GM18861 (cell line): ENCODE results near the gene IFNL4.
"Not testable (repeated sequence)": the region's sequence is repeated elsewhere in the genome, so short reads cannot be mapped to it uniquely, and the experiment has no call there.

Experiments used
- ATAC-seq: cut with Tn5 transposase; IDR thresholded peaks from one replicate; pipeline ENCODE4 v1.9.1; 2021; ENCODE audit not compliant: unreplicated experiment

Gene IFNL4

DNA sequence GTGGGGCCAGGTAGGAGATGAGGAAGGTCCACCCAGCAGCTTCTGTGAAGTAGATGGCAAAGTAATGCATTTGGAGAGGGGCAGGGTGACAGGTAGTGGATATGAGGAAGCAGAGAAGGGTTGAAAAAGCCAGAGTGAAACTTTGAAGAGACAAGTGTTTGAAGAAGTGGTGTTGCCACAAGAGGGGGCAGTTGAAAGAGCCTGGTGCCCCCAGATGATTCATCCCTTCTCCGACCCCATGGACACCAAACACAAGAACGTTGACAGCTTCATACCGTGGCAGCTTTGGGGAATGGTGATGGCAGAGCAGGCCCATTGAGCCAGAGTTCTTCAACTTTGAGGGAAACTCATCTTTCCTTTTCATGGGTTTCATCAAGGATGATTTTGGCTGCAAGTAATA lies 23.7 kb downstream of the IFNL4 start:
- ATAC-seq: no peak

DNA sequence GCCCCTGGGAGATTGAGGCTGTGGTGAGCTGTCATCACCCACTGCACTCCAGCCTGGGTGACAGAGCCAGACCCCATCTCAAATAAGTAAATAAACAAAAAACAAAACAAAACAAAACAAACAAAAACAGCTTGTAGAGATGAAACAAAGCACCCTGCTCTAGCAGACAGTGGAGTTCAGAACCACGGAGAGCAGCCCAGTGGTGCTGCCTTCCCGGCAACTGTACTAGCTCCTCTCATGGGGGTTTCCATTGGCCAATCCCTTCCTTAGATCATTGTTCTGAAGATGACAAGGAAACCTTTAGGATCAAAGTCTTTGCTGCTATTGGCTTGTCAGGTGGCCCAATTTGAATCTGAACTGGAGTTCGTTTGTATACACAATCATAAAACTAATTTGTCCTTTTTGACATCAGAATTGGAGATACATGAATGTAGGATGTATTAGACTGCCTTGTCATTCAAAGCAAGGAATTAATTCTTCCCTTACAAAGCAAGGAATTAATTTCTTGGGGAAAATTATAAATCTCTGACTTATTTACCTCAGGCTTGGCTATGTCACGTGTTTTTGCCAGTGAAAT lies 24.9 kb downstream of the IFNL4 start:
- ATAC-seq: no peak

DNA sequence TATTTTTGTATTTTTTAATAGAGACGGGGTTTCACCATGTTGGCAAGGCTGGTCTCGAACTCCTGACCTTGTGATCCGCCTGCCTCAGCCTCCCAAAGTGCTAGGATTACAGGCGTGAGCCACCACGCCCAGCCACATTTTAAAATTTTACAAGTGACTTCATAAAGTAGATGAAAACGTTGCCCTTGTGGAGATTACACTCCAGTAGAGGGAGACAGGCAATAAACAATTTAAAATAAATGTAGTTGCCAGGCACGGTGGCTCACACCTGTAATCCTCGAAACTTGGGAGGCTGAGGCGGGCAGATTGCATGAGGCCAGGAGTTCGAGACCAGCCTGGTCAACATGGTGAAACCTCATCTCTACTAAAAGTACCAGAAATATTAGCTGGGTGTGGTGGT lies 29.5 kb downstream of the IFNL4 start:
- ATAC-seq: not testable (repeated sequence)

DNA sequence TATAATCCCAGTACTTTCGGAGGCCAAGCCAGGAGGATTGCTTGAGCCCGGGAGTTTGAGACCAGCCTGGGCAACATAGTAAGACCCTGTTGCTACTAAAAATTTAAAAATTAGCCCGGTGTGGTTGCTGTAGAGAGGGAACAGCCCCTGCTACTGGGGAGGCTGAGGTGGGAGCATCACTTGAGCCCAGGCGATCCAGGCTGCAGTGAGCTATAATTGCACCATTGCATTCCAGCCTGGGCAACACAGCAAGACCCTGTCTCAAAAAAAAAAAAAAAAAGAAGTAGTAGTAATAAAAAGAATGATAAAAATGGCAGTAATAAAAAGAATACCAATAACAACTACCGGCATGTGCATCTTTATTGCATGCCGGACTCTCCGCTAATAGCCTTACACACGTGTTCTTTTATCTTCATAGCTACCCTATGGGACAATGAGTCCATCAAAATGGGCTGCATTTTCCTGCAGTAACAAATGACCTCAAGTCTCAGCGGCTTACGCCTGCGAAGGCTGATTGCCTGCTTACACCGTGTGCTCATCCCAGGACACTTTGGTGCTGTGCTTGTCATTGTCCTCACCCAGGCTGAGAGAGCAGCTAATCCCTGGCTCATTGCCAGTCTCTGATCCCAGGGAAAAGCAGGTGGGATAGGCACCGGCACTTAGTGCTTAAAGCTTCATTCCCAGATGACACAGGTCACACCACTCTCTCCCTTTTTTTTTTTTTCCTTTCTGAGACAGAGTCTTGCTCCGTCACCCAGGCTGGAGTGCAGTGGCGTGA lies 30.2 kb downstream of the IFNL4 start:
- ATAC-seq: no peak

DNA sequence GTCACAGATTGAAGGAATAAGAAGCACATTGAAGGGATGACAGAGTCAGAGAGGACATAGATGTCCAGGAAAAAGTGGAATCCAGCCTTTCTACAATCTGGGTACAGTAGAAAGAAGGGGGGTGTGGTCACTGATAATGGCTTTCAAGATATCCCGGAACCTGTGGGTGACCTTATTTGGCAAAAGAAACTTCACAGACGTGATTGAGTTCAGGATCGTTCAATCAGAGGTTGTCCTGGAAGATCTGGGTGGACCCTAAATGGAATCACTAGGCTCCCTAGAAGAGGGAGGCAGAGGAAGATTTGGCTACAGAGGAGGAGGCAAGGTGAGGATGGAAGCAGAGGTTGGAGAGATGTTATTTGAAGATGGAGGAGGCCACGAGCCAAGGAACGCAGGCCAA lies 31.6 kb downstream of the IFNL4 start:
- no peak for ATAC-seq

DNA sequence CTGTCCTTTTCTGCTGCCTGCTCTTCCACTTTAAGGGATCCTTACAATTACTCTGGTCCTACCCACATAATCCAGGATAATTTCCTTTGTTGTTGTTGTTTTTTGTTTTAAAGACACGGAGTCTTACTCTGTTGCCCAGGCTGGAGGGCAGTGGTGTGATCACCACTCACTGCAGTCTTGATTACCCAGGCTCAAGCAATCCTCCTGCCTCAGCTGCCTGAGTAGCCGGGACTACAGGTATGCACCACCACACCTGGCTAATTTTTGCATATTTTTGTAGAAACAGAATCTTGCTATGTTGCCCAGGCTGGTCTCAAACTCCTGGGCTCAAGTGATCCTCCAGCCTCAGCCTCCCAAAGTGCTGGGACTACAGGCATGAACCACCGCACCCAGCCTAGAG lies 33.3 kb downstream of the IFNL4 start:
- ATAC-seq: not testable (repeated sequence)

DNA sequence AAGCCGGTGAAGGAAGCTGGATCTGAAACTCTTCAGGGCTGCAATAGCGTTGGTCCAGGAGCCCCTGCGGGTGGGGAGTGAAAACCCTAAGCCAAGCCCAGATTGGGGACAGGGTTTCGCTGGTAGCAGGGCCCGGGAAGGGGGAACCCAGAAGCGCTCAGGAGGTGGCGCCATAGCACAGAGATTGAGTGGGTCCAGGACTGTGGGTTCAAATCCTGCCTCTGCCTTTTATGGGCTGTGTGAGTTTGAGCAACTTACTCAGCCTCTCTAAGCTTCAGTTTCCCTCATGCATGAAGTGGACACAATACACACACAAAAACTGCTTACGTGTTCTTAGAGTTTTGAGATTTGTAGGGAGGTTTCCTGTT lies 36.3 kb downstream of the IFNL4 start:
- no peak for ATAC-seq

DNA sequence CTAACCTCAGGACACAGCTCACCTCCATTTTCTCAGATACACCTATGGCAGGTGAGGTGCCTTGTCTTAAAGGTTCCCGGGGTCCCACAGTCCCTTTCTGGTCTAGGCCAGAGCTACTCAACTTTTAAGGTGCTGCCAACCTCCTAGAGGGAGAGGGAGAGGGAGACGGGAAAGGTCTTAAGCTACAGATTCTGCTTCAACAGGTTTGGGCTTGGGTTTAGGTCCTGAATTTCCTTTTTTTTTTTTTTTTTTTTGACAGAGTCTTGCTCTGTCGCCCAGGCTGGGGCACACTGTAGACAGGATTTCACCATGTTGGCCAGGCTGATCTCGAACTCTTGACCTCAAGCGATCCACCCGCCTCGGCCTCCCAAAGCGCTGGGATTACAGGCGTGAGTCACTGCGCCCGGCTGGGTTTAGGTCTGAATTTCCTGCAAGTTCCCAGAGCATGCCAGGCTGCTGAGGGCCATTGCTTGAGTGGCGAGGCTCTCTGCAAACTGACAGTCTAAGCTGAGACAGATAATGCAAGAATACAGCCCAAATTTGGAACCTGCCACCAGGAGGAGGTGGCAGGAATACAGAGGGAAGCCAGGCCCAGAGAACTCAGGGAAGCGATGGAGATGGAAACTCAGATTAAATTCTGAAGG lies 36.8 kb downstream of the IFNL4 start:
- no peak for ATAC-seq

DNA sequence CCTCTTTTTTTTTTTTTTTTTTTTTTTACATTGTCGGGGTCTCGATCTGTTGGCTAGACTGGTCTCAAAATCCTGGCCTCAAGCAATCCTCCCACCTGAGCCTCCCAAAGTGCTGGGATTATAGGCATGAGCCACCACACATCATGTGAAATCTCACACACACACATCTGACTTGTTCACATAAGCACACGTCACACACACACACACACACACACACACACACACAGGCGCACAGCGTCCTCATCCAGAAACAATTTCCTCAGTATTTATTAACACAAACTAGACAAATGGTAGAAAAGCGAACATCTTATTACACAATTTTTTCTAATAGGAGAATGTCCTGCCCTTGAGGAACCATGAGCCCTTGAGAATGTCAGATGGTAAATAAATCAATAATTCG lies 39.5 kb downstream of the IFNL4 start:
- no peak for ATAC-seq

DNA sequence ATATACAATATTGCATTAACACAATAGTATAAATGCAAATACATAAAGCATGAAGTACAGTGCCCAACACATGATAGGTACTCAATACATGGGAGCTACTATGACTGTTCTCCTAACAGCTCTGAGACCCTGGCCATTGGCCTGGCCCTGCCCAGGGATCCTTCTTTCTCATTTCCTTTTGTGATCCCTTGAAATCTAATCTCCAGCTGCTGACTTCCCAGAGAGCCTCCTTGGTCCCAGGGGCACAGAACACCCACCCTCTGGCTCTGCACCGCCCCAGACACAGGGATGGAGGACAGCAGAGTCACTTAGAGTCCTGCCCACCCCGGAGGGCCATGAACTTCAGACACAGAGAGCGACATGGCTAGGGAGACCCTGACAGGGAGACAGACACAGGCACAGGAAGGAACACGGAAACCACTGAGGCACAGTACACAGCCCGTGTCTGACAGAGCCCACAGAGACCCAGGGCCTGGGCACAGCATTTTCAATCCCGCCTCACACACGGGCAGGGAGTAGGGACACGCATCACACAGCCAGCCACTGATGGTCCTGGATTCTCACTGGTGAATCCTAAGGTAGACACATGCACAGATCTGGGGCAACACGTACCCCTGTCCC lies 40.4 kb downstream of the IFNL4 start:
- no peak for ATAC-seq

DNA sequence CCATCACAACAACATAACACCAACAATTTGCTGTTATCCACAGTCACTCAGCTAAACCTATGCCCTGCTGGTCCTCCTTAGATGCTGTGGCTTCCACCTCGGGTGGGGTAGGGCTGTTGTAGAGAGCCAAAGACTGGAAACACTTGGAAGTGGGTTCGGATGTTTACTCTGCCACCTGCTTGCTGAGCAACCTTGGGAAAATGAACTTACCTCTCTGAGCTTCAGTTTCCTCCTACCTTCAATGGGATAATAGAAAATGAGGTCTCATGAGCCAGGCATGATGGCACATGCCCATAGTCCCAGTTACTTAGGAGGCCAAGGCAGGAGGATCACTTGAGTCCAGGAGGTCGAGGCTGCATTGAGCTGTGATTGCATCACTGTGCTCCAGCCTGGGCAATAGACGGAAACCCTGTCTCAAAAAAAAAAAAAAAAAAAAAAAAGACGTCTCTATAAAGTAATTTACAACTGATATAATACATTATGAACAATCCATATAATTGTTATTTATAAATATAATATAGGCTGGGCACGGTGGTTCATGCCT lies 41.3 kb downstream of the IFNL4 start:
- no peak for ATAC-seq

DNA sequence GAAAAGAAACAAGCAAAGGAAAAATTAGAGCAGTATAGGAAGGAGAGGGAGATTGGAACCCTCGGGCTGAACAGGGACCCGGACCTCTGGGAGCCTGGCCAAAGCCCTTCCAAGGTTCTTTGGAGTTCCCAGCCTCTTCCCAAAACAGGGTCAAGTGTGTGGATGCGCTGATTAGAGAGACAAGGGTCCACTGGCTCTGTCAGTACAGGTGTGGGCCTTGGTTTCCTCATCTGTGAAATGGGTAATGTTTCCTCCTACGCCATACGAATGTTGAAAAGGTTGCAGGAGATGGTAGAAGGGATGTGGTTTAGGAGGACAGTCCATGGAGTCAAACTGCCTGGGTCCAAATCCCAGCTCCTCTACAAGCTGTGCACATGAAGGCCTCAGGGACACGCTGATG lies 42.5 kb downstream of the IFNL4 start:
- ATAC-seq: no peak

DNA sequence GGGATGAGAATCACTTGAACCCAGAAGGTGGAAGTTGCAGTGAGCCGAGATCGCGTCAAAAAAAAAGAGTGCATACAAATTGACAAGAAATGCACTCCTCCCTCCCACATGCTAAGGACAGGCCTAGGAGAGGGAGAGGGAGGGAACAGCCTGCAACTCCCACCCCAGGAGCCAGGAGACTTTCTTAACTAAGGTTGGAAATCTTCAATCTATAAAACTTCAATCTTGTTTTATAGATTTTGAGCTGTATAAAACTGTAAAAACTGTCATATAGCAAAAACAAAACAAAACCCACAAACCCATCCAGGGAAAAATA lies 43.2 kb downstream of the IFNL4 start:
- ATAC-seq: no peak

DNA sequence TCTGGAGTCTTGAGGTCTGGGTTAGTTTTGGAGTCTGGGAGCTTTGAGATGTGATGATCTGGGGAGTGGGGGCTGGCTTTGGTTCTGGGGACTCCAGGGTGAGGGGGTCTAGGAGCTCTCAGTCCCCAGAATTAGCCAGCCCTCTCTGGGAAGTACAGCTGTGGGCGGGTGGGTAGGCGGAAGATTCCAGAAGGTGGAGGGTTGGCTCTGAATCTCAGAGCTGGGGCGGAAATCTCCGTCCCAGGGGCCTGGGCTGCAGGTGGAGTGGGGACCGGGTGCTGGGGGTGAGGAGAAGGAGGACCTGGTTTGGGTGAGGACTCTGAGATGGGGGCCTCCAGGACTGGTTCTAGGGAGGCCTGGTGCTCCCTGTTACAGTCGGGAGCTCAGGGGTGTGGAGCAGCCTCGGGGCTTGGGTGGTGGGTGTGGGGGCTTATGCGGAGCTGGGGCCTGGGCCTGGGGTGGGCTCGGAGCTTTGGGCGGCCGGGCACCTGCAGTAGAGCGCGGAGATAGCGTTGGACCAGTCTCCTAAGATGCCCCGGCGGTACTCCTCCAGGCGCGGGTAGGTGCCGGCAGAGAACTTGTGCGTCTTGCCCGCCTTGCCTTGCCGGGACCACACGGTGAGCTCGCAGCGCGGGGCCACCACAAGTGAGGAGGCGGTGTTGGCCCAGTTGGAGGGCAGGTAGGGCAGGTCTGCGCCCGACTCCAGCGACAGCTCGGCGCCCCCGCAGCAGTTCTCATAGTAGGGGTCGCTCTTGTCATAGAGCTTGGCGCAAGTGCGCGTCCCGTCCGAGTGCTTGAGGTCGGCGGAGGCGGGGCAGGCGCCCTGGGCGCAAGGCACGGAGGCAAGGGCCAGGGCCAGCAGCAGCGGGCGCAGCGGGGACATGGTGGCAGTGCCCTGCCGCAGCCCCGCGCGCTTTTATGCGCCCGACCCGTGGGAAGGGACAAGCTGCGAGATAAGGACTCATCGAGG lies 45.0 kb downstream of the IFNL4 start, which contains the start of gene SYCN:
Gene SYCN (minus strand): TSS at position 892 of the 970 bp plus-strand sequence. CDS start 9 bp downstream, at position 883.
- ATAC-seq: no peak

DNA sequence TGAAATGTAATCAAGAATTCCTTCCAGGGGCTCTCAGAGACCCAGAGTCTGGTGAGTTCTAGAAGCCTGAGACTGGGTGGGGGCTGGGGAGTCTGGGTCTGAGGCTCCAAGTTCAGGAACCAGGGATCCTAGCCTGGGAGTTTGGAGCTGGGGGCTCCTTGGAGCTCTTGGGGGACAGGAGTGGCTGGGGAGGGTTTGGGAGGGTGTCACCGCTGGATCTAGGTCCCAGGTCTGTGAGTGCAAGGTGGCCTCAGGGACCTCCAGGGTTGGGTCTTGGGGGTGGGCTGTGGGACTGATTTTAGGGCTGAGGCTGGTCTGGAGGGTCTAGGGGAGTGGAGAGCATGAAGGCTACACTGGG lies 45.7 kb downstream of the IFNL4 start:
- ATAC-seq: no peak

DNA sequence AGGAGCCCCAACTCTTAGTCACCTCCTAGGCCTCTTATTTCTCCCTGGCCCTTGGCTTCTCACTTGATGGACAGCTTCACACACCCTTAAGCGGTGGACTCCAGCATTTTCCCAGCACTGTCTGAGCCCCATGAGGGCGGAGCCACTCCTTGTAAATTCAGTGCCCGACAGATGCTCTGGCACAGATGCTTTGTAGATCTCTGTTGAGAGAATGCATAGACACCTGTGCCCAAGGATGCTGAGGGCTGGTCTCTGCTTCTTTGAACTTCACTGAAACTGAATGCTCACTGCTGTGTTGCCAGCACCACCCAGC lies 47.9 kb downstream of the IFNL4 start:
- no peak for ATAC-seq

DNA sequence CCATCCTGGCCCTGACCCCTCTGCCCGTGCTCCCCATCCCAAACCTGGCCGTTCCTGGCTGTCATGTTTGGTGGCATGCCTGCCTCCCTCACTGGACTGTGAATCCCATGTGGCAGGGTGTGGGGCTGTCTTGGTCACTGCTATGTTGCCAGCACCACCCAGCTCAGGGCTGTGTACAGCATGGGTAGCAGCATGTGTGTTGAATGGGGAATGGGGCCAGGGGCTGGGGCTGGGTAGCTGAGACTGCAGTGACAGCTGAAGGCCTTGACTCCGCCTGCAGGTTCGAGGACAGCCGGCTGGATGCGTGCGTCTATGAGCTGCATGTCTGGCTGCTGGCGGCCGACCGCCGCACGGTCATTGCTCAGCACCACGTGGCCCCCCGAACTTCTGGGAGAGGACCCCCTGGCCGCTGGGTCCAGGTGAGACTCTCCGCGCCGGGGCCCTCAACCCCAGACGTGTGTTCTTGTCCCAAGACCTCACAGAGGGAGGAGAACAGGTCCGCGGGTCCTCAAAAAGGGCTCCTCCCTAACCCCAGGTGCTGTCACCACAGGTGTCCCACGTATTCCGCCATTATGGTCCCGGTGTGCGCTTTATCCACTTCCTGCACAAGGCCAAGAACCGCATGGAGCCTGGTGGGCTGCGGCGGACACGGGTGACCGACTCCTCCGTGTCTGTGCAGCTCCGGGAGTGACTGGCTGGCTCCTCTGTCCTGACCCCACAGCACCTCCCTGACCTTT lies 48.4 kb downstream of the IFNL4 start:
- no peak for ATAC-seq

DNA sequence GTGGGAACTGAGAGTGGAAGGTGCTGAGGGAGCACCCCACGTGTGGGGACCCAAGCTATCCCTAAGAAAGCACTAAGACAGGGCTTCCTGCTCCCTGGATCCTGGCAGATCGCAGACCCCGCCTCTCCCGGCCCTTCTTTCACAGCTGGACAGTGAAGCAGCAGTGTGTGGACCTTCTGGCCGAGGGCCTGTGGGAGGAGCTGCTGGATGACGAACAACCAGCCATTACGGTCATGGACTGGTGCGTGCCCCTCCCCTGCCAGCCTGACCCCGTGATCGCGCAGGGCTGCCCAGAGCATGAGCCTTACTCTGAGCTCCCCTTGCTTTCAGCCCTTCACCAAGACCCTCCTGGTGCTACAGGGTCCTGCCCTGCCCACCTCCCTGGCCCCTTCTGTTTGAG lies 49.6 kb downstream of the IFNL4 start:
- ATAC-seq: no peak

DNA sequence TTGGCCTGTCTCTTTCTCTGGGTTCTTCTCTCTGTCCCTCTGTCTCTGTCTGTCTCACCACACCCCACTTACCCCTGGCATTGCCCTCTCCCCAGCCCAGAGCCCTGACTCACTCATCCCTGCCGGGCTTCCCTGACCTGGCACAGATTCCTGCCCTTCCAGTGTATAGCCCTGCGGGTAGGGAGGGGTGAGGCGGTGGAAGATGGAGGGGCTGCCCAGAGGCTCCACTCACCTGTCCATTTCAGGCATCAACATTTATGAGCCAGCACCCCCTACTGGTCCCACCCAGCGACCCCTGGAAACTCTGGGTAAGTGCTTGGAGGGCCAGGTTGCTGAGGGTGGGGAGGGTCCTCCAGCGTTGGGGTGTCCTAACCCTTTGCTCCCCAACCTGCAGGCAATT lies 50.8 kb downstream of the IFNL4 start:
- no peak for ATAC-seq

DNA sequence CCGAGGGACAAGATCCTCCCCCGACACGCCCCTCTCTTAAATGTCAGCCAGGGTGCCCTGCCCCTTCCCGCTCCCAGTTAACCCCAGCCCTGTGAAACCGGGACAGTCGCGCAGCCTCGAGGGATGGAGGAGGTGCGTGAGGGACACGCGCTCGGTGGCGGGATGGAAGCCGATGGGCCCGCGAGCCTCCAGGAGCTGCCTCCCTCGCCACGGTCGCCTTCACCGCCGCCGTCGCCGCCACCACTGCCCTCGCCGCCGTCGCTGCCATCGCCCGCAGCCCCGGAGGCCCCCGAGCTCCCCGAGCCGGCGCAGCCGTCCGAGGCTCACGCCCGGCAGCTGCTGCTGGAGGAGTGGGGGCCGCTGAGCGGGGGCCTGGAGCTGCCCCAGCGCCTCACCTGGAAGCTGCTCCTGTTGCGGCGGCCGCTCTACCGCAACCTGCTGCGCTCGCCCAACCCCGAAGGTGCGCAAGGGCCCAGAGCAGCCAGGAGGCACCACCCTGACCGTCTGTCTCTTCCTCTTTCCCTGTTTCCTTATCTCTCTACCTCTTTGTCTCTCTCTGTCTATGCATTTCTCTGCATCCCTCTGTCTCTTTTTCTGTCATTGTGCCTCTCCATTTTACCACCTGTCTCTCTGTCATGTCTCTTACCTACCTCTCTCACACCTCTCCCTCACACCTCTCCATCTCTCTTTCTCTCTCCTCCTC lies 51.6 kb downstream of the IFNL4 start, which contains the start of gene NCCRP1:
Gene NCCRP1 (plus strand): TSS at position 105 of the 703 bp plus-strand sequence. CDS start 19 bp downstream, at position 124.
- no peak for ATAC-seq
